A549 treated with Mapracorat at 1 μM for 4 hours (cell line): ENCODE measurements around the gene INTS13. TPM values are rescaled to one million over a fixed set of nuclear protein-coding genes. Genes with fewer than 3 reads are reported as not detected.

Source experiments
- total RNA-seq: library from RNA; stranded (reverse); fragments of 200-300 nt; extraction: Qiagen RNA extraction; gene quantifications from 5 replicates; pipeline ENCODE4 v1.2.3, GENCODE V29; 2022

Gene INTS13, protein sequence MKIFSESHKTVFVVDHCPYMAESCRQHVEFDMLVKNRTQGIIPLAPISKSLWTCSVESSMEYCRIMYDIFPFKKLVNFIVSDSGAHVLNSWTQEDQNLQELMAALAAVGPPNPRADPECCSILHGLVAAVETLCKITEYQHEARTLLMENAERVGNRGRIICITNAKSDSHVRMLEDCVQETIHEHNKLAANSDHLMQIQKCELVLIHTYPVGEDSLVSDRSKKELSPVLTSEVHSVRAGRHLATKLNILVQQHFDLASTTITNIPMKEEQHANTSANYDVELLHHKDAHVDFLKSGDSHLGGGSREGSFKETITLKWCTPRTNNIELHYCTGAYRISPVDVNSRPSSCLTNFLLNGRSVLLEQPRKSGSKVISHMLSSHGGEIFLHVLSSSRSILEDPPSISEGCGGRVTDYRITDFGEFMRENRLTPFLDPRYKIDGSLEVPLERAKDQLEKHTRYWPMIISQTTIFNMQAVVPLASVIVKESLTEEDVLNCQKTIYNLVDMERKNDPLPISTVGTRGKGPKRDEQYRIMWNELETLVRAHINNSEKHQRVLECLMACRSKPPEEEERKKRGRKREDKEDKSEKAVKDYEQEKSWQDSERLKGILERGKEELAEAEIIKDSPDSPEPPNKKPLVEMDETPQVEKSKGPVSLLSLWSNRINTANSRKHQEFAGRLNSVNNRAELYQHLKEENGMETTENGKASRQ
- 20.2 to 25.0 TPM (median 24.1 TPM) in 5 replicates for total RNA-seq

DNA sequence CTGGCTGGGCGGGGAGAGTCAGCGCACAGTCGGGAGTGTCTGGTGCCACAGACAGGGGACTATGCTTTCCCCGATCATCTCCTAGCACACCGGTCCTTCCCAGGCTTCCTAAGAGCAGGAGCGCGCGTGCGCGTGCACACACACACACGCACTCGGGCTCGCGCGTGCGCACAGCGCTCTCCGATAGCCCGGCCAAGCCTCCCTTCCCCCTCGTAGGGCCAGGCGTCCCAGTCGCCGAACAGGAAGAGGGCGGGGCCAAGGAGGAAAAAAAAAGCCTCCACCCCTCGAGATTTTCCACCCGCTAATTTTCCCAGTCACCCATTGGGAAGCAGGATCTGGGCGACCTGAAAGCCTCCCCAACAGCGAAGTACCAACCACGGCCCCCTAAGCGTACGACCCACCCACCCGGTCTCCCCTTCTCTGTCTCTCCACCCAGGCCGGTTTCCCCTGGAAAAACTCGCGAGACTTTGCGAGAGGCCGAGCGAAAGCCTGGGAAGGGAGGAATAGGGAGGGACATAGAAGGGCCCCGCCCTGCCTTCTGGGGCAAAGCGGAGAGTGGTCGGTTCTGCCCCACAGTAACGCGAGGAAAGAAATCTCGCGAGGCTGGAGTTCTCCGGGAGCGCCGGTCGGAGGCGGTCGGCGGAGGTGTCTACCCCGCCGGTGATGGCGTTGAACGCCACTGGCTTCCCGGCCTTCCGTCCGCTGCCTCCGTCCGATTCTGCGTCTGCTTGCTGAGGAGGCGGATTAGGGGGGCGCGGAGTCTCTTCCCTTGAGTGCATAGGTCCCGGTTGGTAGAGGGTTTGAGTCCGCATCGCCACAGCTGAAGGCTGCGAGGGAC lies at the start of gene INTS13, which contains the start of gene FGFR1OP2:
Gene INTS13 (minus strand): TSS at position 119 of the 838 bp plus-strand sequence. CDS start 1,178 bp downstream, outside the sequence.
Gene FGFR1OP2 (plus strand): TSS at position 608 of the 838 bp plus-strand sequence. CDS start 15,689 bp downstream, outside the sequence.

Other genes with a start within 250 kb of the INTS13 start
- gene ITPR2, start 104.8 kb downstream of the INTS13 start, total RNA-seq: 2.0 to 3.2 TPM (median 2.5 TPM) in 5 replicates
- 25.9 to 31.2 TPM (median 27.1 TPM) in 5 replicates for gene FGFR1OP2, start 489 bp upstream of the INTS13 start, total RNA-seq
- gene TM7SF3, start 76.4 kb upstream of the INTS13 start, total RNA-seq: 64.2 to 77.8 TPM (median 77.2 TPM) in 5 replicates
- 25.6 to 30.3 TPM (median 27.4 TPM) in 5 replicates for gene MED21, start 84.6 kb upstream of the INTS13 start, total RNA-seq
- gene C12orf71, start 144.6 kb upstream of the INTS13 start, total RNA-seq: not detected in 5 replicates